GM12878 (cell line): ENCODE results near the gene CTNNA1. TPM values are rescaled to one million over a fixed set of nuclear protein-coding genes. Genes with fewer than 3 reads are reported as not detected.
"Not testable (repeated sequence)": the region's sequence is repeated elsewhere in the genome, so short reads cannot be mapped to it uniquely, and the experiment has no call there.

Experiments used
- ATAC-seq: fragments of 200-7000 bp; cut with Tn5 transposase; 3 replicates; pipeline ENCODE4 v1.9.1; 2020; ENCODE audit warnings: mild to moderate bottlenecking, moderate library complexity
- BruUV-seq: library from RNA; stranded (reverse); fragments of 400-500 nt; replicated peaks from 2 replicates; lab custom pipeline; 2021; lab: Mats Ljungman, UMichigan
- CTCF ChIA-PET: fragments of 300-600 bp; sonication (Branson Sonifier 250); formaldehyde crosslinking; extraction: SDS; loops from one replicate; lab custom pipeline; 2021; ENCODE audit warnings: inconsistent platforms; lab: Yijun Ruan, JAX
- POLR2A ChIA-PET: fragments of 350-600 bp; formaldehyde crosslinking; extraction: SDS; loops from one replicate; lab custom pipeline; 2021; ENCODE audit warnings: inconsistent platforms; lab: Charles Lee
- RAD21 ChIA-PET: fragments of 300-600 bp; sonication (Branson Sonifier 250); formaldehyde crosslinking; loops from one replicate; lab custom pipeline; 2023; ENCODE audit warnings: antibody characterized with exemption; ENCODE audit not compliant: unreplicated experiment; lab: Charles Lee
- SMC1A ChIA-PET: fragments of 300-600 bp; sonication (Branson Sonifier 250); formaldehyde crosslinking; loops from one replicate; lab custom pipeline; 2023; ENCODE audit not compliant: unreplicated experiment, uncharacterized antibody; lab: Charles Lee
- DNase-seq: peaks from one replicate; pipeline ENCODE4 v3.0.0-alpha.2; 2011; ENCODE audit warnings: low read depth, low spot score
- FAIRE-seq: peaks from 3 replicates; lab custom pipeline; 2011; peaks lifted over from hg19 to GRCh38; lab: Jason Lieb, UNC
- H2AFZ ChIP-seq: 2 replicates; pipeline ENCODE4 v1.6.0; 2011; ENCODE audit warnings: low read depth, low read length, control low read depth; ENCODE audit not compliant: control insufficient read depth
- H3K27ac ChIP-seq: 2 replicates; pipeline ENCODE4 v1.5.1; 2011; ENCODE audit warnings: control low read depth; ENCODE audit not compliant: control insufficient read depth, insufficient read depth
- H3K27me3 ChIP-seq, 2 experiments: replicated peaks in 1 of 2; 2 replicates each; pipeline versions ENCODE4 v1.6.0 to v1.6.1; 2011; ENCODE audit warnings: low read length in 1 of 2; ENCODE audit not compliant: control insufficient read depth in 2 of 2, insufficient read depth in 2 of 2
- H3K36me3 ChIP-seq, 2 experiments: 2 replicates each; pipeline ENCODE4 v1.5.1; 2011; ENCODE audit warnings: low read length in 1 of 2; ENCODE audit not compliant: control insufficient read depth in 2 of 2, insufficient read depth in 2 of 2
- H3K4me1 ChIP-seq: 2 replicates; pipeline ENCODE4 v1.6.1; 2011; ENCODE audit warnings: mild to moderate bottlenecking, low read length, moderate library complexity, mixed read lengths; ENCODE audit not compliant: control insufficient read depth, insufficient read depth
- H3K4me2 ChIP-seq: 2 replicates; pipeline ENCODE4 v1.6.0; 2011; ENCODE audit warnings: control low read depth; ENCODE audit not compliant: control insufficient read depth, insufficient read depth
- H3K4me3 ChIP-seq: fragments of 200-600 bp; sonication (generic); 2 replicates; pipeline ENCODE4 v1.5.1; 2016
- H3K79me2 ChIP-seq: 2 replicates; pipeline ENCODE4 v1.6.0; 2011; ENCODE audit warnings: low read length; ENCODE audit not compliant: control insufficient read depth, insufficient read depth
- H3K9ac ChIP-seq: 2 replicates; pipeline ENCODE4 v1.8.0; 2011; ENCODE audit warnings: low read length, control low read depth, mixed read lengths; ENCODE audit not compliant: control insufficient read depth, insufficient read depth
- H3K9me3 ChIP-seq: replicated peaks from 3 replicates; pipeline ENCODE4 v1.5.1; 2011; ENCODE audit warnings: mild to moderate bottlenecking, low read length; ENCODE audit not compliant: control insufficient read depth, insufficient read depth
- H4K20me1 ChIP-seq: 2 replicates; pipeline ENCODE4 v1.6.0; 2011; ENCODE audit not compliant: control insufficient read depth, insufficient read depth
- HDAC6 ChIP-seq: fragments of 200-600 bp; sonication (generic); IDR thresholded peaks from one replicate; pipeline ENCODE4 v1.8.0; 2017; ENCODE audit warnings: antibody characterized with exemption; ENCODE audit not compliant: unreplicated experiment
- IRF3 ChIP-seq: fragments of 450-650 bp; IDR thresholded peaks from 2 replicates; pipeline ENCODE4 v1.6.1; 2014; ENCODE audit warnings: mild to moderate bottlenecking
- NR2F1 ChIP-seq: fragments of 450-650 bp; conservative IDR thresholded peaks from 2 replicates; pipeline ENCODE4 v1.6.1; 2017; ENCODE audit warnings: mild to moderate bottlenecking
- POLR2AphosphoS5 ChIP-seq: IDR thresholded peaks from 2 replicates; pipeline ENCODE4 v1.6.1; 2011; ENCODE audit warnings: mild to moderate bottlenecking, low read length, inconsistent platforms
- RAD51 ChIP-seq: fragments of 450-650 bp; IDR thresholded peaks from 2 replicates; pipeline ENCODE4 v1.6.1; 2016; ENCODE audit warnings: moderate library complexity, mild to moderate bottlenecking, inconsistent platforms
- RCOR1 ChIP-seq: conservative IDR thresholded peaks from 2 replicates; pipeline ENCODE4 v1.6.1; 2012; ENCODE audit warnings: low read depth, low read length, improper control_type of control experiment
- RELB ChIP-seq: fragments of 450-650 bp; IDR thresholded peaks from 2 replicates; pipeline ENCODE4 v1.6.1; 2017; ENCODE audit warnings: low read depth, mild to moderate bottlenecking, moderate library complexity
- SIN3A ChIP-seq: IDR thresholded peaks from 2 replicates; pipeline ENCODE4 v1.6.1; 2012; ENCODE audit warnings: low read depth, low read length, improper control_type of control experiment
- SUPT20H ChIP-seq: IDR thresholded peaks from 2 replicates; pipeline ENCODE4 v1.6.1; 2011; ENCODE audit warnings: low read depth, mild to moderate bottlenecking, low read length, moderate library complexity, borderline replicate concordance; ENCODE audit not compliant: control insufficient read depth
- TBL1XR1 ChIP-seq: IDR thresholded peaks from 2 replicates; pipeline ENCODE4 v1.6.1; 2012; ENCODE audit warnings: low read depth, low read length, improper control_type of control experiment
- ZZZ3 ChIP-seq: IDR thresholded peaks from 2 replicates; pipeline ENCODE4 v1.6.1; 2011; ENCODE audit warnings: low read depth; ENCODE audit not compliant: control insufficient read depth, insufficient read length
- WGBS: methylation state at CpG from one replicate; pipeline ENCODE4 v1.1.6; 2016; ENCODE audit warnings: low lambda C conversion rate; ENCODE audit not compliant: insufficient replicate concordance, insufficient coverage; ENCODE audit errors: missing lambda C conversion rate; 5-methylcytosine and 5-hydroxymethylcytosine counted together
- in situ Hi-C: fragments of 300-500 bp; cut with MboI; formaldehyde crosslinking; loops from 9 replicates; pipeline ENCODE4 v1.14.3; 2018; ENCODE audit warnings: mixed read lengths
- intact Hi-C: fragments of 100-400 bp; cut with micrococcal nuclease; formaldehyde crosslinking; loops from one replicate; pipeline ENCODE4 v1.14.2; 2022; ENCODE audit not compliant: unreplicated experiment
- polyA plus RNA-seq, 11 experiments: library from polyadenylated mRNA; depleted of rRNA in 4 of 11; unstranded in 6 of 11; stranded (reverse) in 5 of 11; fragments of >200 nt; fragmentation: Nextera tagmentation in 4 of 11; fragmentation: Illumina TruSeq in 1 of 11; extraction: Ambion mirVana in 4 of 11; extraction: Trizol in 1 of 11; gene quantifications; 1 replicate in 1 of 11; 2 replicates in 10 of 11; pipeline versions ENCODE4 v1.2.1 to v1.2.3, GENCODE V29; 2011 to 2016; ENCODE audit warnings: inconsistent platforms in 2 of 11, missing spikeins in 2 of 11, low read depth in 1 of 11
- total RNA-seq, 4 experiments: library from RNA; depleted of rRNA in 3 of 4; stranded (reverse); fragments of >200 nt in 3 of 4; fragmentation: Illumina TruSeq in 1 of 4; extraction: Trizol in 1 of 4; gene quantifications; 2 replicates each; pipeline versions ENCODE4 v1.2.1 to v1.2.3, GENCODE V29; 2013 to 2021

CTNNA1 gene
- total and polyA plus RNA-seq, 10 of the 15 experiments (the other 5 are each of a cell fraction or from before 2014, with no cell fraction given): 32.6 to 104 (median 57.7) TPM

DNA sequence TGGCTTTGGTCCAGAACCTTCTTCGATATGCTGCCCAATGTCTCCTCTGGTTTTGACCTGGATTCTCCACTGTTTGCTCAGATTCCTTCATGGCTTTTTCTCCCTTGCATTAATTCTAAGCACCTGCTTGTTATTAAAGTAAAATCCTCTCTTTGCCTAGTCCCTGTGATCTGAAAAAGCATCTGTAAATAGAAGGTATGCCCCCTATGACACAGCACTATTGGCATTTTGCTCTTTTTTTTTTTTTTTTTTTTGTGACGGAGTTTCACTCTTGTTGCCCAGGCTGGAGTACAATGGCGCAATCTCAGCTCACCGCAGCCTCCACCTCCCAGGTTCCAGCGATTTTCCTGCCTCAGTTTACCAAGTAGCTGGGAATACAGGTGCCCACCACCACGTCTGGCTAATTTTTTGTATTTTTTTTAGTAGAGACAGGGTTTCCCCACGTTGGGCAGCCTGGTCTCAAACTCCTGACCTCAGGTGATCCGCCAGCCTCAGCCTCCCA, 37.2 kb upstream of the CTNNA1 start:
- in situ Hi-C loops, RAD21 ChIA-PET, H3K9ac ChIP-seq, H3K36me3 ChIP-seq, H3K9me3 ChIP-seq, DNase-seq, H3K4me3 ChIP-seq, BruUV-seq, intact Hi-C loops, FAIRE-seq, H3K4me1 ChIP-seq, H3K27ac ChIP-seq, H3K79me2 ChIP-seq, H2AFZ ChIP-seq, H3K27me3 ChIP-seq, SMC1A ChIA-PET, H3K4me2 ChIP-seq, H4K20me1 ChIP-seq, CTCF ChIA-PET, ATAC-seq: not testable (repeated sequence)
- POLR2A ChIA-PET: interaction anchor here (0.6 kb wide), 1 partner anchor 19 kb away, joined by 3 read pairs; no protein-coding TSS in a partner anchor
- WGBS: 33% methylated on average over 7 of the region's 8 CpGs

GRCh38 chr5:138716456-138716924, 36.7 kb upstream of the CTNNA1 start:
- no peak overlapping the region for H3K4me2 ChIP-seq
- no TSS peak for BruUV-seq
- no peak for TF ChIP-seq HDAC6
- TF ChIP-seq TBL1XR1: no peak
- TF ChIP-seq POLR2AphosphoS5: no peak
- TF ChIP-seq SUPT20H: no peak
- no peak for TF ChIP-seq SIN3A
- no peak for TF ChIP-seq RAD51
- no peak for TF ChIP-seq RELB
- no peak for TF ChIP-seq IRF3
- TF ChIP-seq RCOR1: no peak
- TF ChIP-seq NR2F1: no peak
- no peak for TF ChIP-seq ZZZ3

More at GRCh38 chr5:138716456-138716924, 36.7 kb upstream of the CTNNA1 start:
- Histone ChIP-seq H3K9me3 (no peaks in the 10 kb centered on the region), H2AFZ (no peak overlapping the region), H3K9ac (no peak overlapping the region), H3K79me2 (no peaks in the 10 kb centered on the region), H4K20me1 (no peaks in the 10 kb centered on the region; the same call in 1 of the 2 replicates), H3K36me3 (no peaks in the 10 kb centered on the region), H3K27ac (no peak overlapping the region), H3K4me1 (no peaks in the 10 kb centered on the region), H3K27me3 (no peaks in the 10 kb centered on the region; a peak in 1 of 4 replicates), H3K4me3 (no peak overlapping the region)
- CTCF ChIA-PET: no interaction called here
- WGBS: 18% methylated on average over 3 of the region's 3 CpGs
- intact Hi-C loops: no loop called here
- ATAC-seq (no peak), FAIRE-seq (no peak), DNase-seq (no peak)
- SMC1A ChIA-PET: no interaction called here
- in situ Hi-C loops: no loop called here
- POLR2A ChIA-PET: no interaction called here
- RAD21 ChIA-PET: no interaction called here
